OCI-LY7 (cell line): ENCODE data around the gene TFEB. TPM values are rescaled to one million over a fixed set of nuclear protein-coding genes. Genes with fewer than 3 reads are reported as not detected.

Source experiments
- Bru-seq: library from RNA; stranded (reverse); fragments of 400-500 nt; gene quantifications from one replicate; lab custom pipeline; 2021; lab: Mats Ljungman, UMichigan
- BruChase-seq, 2 experiments: library from RNA; stranded (reverse); fragments of 400-500 nt; gene quantifications; one replicate each; lab custom pipeline; 2021; lab: Mats Ljungman, UMichigan
- BruUV-seq: library from RNA; stranded (reverse); fragments of 400-500 nt; replicated peaks from 2 replicates; lab custom pipeline; 2021; lab: Mats Ljungman, UMichigan
- CTCF ChIA-PET: fragments of 300-600 bp; sonication (Branson Sonifier 250); formaldehyde crosslinking; loops from one replicate; lab custom pipeline; 2022; ENCODE audit warnings: antibody characterized with exemption; ENCODE audit not compliant: unreplicated experiment; lab: Charles Lee
- POLR2A ChIA-PET: fragments of 300-600 bp; sonication (Branson Sonifier 250); formaldehyde crosslinking; loops from one replicate; lab custom pipeline; 2022; ENCODE audit warnings: antibody characterized with exemption; lab: Charles Lee
- DNase-seq: peaks from one replicate; pipeline ENCODE4 v3.0.0-alpha.2; 2015; ENCODE audit warnings: low spot score
- H2AFZ ChIP-seq: fragments of 200-600 bp; sonication (generic), shearing (Covaris generic); 2 replicates; pipeline ENCODE4 v1.6.1; 2014; ENCODE audit warnings: mild to moderate bottlenecking, antibody characterized with exemption, low read length, moderate library complexity
- H3K27ac ChIP-seq: fragments of 200-600 bp; sonication (generic); 2 replicates; pipeline ENCODE4 v1.5.1; 2014; ENCODE audit warnings: mixed run types, low read depth, mild to moderate bottlenecking, moderate library complexity, low read length, inconsistent platforms; ENCODE audit not compliant: poor library complexity, severe bottlenecking
- H3K36me3 ChIP-seq: fragments of 200-600 bp; sonication (generic); 2 replicates; pipeline ENCODE4 v1.6.1; 2014; ENCODE audit warnings: mild to moderate bottlenecking, antibody characterized with exemption, low read length, moderate library complexity, mixed read lengths; ENCODE audit not compliant: insufficient read depth
- H3K4me1 ChIP-seq: fragments of 200-600 bp; sonication (generic); 2 replicates; pipeline ENCODE4 v1.5.1; 2014; ENCODE audit warnings: mild to moderate bottlenecking, low read length; ENCODE audit not compliant: insufficient read depth, poor library complexity, severe bottlenecking
- H3K4me2 ChIP-seq: fragments of 200-600 bp; sonication (generic); 2 replicates; pipeline ENCODE4 v1.6.1; 2014; ENCODE audit warnings: mild to moderate bottlenecking, low read length
- H3K4me3 ChIP-seq: fragments of 200-600 bp; sonication (generic); 2 replicates; pipeline ENCODE4 v1.5.1; 2014; ENCODE audit warnings: mild to moderate bottlenecking, low read depth, low read length; ENCODE audit not compliant: poor library complexity, severe bottlenecking
- H3K79me2 ChIP-seq: fragments of 200-600 bp; sonication (generic); 2 replicates; pipeline ENCODE4 v1.6.1; 2016; ENCODE audit warnings: low read depth, mild to moderate bottlenecking, low read length, moderate library complexity, mixed read lengths; ENCODE audit not compliant: insufficient read depth
- H3K9me2 ChIP-seq: fragments of 200-600 bp; sonication (generic); 2 replicates; pipeline ENCODE4 v1.6.1; 2016; ENCODE audit warnings: mild to moderate bottlenecking, low read length, mixed read lengths; ENCODE audit not compliant: insufficient read depth
- H3K9me3 ChIP-seq: fragments of 200-600 bp; sonication (generic); 2 replicates; pipeline ENCODE4 v1.6.1; 2014; ENCODE audit warnings: mild to moderate bottlenecking, mixed run types, low read length, mixed read lengths
- H4K20me1 ChIP-seq: fragments of 200-600 bp; sonication (generic); 2 replicates; pipeline ENCODE4 v1.6.1; 2014; ENCODE audit warnings: mild to moderate bottlenecking, antibody characterized with exemption, low read length, moderate library complexity, mixed read lengths; ENCODE audit not compliant: insufficient read depth
- EZH2phosphoT487 ChIP-seq: fragments of 200-600 bp; sonication (generic); IDR thresholded peaks from 2 replicates; pipeline ENCODE4 v1.6.1; 2018; ENCODE audit warnings: low read depth, borderline replicate concordance, mild to moderate bottlenecking, mixed run types, antibody characterized with exemption, low read length, moderate library complexity, mixed read lengths
- intact Hi-C: fragments of 100-400 bp; cut with micrococcal nuclease; formaldehyde crosslinking; loops from one replicate; pipeline ENCODE4 v1.10.0; 2022; ENCODE audit not compliant: unreplicated experiment
- long read RNA-seq: library from polyadenylated mRNA; stranded (forward); transcript quantifications from one replicate; pipeline ENCODE4 v2.0.0, GENCODE V29; 2022
- total RNA-seq, 2 experiments: library from RNA; depleted of rRNA in 1 of 2; stranded (reverse); fragments of >200 nt in 1 of 2; shearing (Covaris generic) in 1 of 2; gene quantifications; 2 replicates each; pipeline ENCODE4 v1.2.3, GENCODE V29; 2014 to 2022
- TF ChIP-seq, protein P1 (sequence below): fragments of 200-600 bp; sonication (generic); conservative IDR thresholded peaks from 2 replicates; pipeline ENCODE4 v1.5.1; 2014; ENCODE audit warnings: mild to moderate bottlenecking, antibody characterized with exemption, low read length, moderate library complexity, mixed read lengths

Gene TFEB
- total RNA-seq (2014; rRNA removed; shearing (Covaris generic)) = 25.3 and 36.8 TPM in 2 replicates
- total RNA-seq (2022) = 48.6 and 60.0 TPM in 2 replicates
- percentile 74 among the genes with signal in this experiment for Bru-seq, nascent RNA
- BruChase-seq, experiment 1, labeled RNA remaining after a 6-hour chase = percentile 83 among the genes with signal in this experiment
- BruChase-seq, experiment 2, labeled RNA remaining after a 2-hour chase = percentile 78 among the genes with signal in this experiment
- long read RNA-seq, transcript TFEB-202 (8 exons, 2,315 nt) = minor isoform, 5 of 72 reads
- long read RNA-seq, transcript TFEB-204 (9 exons, 2,331 nt) = major isoform, 23 of 72 reads
- long read RNA-seq, partial matches to known transcripts = 25 of 72 reads
- long read RNA-seq, other reads (novel, unspliced or antisense) = 19 of 72 reads

DNA sequence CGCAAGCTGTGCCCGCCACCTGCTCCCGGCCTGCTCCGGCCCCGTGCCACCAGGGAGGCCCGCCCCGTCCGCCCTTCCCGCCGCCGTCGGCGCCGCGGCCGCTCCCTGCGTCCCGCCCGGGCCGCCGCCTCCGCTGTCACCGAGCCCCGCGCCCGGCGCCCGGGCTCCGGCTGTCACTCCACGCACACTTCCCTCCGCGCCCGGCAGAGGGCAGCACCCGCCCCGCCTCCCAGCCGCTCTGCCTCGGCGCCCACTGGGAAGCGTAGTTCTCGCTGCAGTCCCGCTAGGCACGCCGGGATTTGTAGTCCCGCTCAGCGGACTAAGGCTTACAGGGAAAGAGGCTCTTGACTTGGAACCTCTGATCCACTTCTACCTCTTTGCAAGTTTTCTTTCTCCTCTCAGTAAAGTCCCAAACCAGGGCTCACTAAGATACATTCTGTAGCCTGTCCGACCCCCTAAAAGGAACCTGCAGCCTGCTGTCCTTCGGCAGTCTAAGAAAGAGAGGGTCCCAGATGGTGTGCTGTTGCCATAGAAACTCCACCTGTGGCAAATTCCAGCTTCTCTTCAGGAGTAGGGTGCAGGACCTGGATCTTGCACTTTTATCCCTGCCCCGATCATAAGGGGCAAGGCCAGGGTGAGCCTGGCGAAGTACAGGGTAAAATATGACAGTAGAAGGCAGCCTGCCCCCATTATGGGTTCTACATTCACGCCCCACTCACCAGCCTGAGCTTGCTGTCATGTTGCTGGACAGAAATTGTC, at the start of gene TFEB:
Gene TFEB, minus strand, starts transcription at position 182 of the 759 bp plus-strand sequence. CDS start 44,395 bp downstream, outside the sequence.
- intact Hi-C loops = loop anchor here (1.0 to 2.0 kb wide), 4 partner anchors 41 to 309 kb away; no protein-coding TSS in a partner anchor
- BruUV-seq = no TSS peak
- POLR2A ChIA-PET = interaction anchor here (0.6 to 8.3 kb wide), 3 partner anchors 13 to 82 kb away, joined by 5 to 118 read pairs (median 31); no protein-coding TSS in a partner anchor

DNA sequence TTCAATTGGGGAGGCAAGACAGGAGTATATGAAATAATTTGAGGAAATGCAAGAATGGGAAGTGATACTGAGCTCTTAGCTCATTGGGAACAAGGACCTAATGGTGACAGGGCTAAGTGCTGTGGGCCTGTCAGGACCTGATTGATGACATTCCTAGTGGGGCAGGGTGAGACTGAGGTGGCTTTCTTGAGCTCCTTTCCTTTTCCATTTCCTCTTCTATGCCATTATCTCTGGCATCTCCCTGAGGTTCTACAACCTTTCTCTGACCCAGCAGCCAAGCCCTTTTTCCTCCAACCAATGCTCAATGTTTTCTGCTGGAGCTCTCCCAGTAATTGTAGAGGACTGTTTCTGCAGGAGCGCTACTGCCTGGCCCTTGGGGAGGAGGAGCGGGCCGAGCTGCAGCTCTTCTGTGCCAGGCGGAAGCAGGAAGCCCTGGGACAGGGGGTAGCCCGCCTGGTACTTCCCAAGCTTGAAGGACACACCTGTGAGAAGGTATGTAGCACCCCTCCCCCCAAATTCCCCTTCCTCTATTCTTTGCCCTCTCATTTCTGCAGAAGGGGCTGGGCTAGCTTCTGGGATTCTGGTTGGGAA, 49.3 kb upstream of the TFEB start:
- peaks cover 9% of the 10 kb centered on the region for H3K36me3 ChIP-seq
- intact Hi-C loops = loop anchor here (5.0 to 10.0 kb wide), 2 partner anchors 433 to 670 kb away; partner anchors contain the start of genes MRPS10 and TRERF1
- no peak overlapping the region for H3K27ac ChIP-seq
- no TSS peak for BruUV-seq
- no peak overlapping the region for H3K4me3 ChIP-seq
- peak; percentile 27 for DNase-seq
- ChIA-PET POLR2A (interaction anchor here (0.8 kb wide), 1 partner anchor 231 kb away, joined by 4 read pairs; no protein-coding TSS in a partner anchor), CTCF (no interaction called here)
- no peaks in the 10 kb centered on the region for H3K9me3 ChIP-seq
- H3K9me2 ChIP-seq = no peaks in the 10 kb centered on the region
- H4K20me1 ChIP-seq = 0 out of 2 replicates have a peak, but pooled peaks cover 2% of the 10 kb centered on the region
- H3K4me1 ChIP-seq = peaks cover 48% of the 10 kb centered on the region
- H3K79me2 ChIP-seq = peaks cover 21% of the 10 kb centered on the region; the same call in 1 of the 2 replicates
- TF ChIP-seq, protein P1, sequence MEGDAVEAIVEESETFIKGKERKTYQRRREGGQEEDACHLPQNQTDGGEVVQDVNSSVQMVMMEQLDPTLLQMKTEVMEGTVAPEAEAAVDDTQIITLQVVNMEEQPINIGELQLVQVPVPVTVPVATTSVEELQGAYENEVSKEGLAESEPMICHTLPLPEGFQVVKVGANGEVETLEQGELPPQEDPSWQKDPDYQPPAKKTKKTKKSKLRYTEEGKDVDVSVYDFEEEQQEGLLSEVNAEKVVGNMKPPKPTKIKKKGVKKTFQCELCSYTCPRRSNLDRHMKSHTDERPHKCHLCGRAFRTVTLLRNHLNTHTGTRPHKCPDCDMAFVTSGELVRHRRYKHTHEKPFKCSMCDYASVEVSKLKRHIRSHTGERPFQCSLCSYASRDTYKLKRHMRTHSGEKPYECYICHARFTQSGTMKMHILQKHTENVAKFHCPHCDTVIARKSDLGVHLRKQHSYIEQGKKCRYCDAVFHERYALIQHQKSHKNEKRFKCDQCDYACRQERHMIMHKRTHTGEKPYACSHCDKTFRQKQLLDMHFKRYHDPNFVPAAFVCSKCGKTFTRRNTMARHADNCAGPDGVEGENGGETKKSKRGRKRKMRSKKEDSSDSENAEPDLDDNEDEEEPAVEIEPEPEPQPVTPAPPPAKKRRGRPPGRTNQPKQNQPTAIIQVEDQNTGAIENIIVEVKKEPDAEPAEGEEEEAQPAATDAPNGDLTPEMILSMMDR = no peak
- no peak for TF ChIP-seq EZH2phosphoT487
- no peak overlapping the region for H2AFZ ChIP-seq
- H3K4me2 ChIP-seq = peak overlapping the region; percentile 91

More for the DNA sequence above, at the start of gene TFEB:
- Histone ChIP-seq H3K4me3 (peak within 1 kb of the TSS; percentile 91), H3K9me2 (no peaks in the 10 kb centered on the region), H3K27ac (peak within 1 kb of the TSS; percentile 94), H3K4me1 (peaks cover 42% of the 10 kb centered on the region), H3K79me2 (peaks cover 32% of the 10 kb centered on the region), H2AFZ (peak within 1 kb of the TSS; percentile 60), H4K20me1 (no peaks in the 10 kb centered on the region), H3K36me3 (no peaks in the 10 kb centered on the region), H3K9me3 (no peaks in the 10 kb centered on the region), H3K4me2 (peak within 1 kb of the TSS; percentile 97)
- TF ChIP-seq EZH2phosphoT487 = no peak
- TF ChIP-seq, protein P1 = peak; percentile 76
- peak; percentile 93 for DNase-seq
- CTCF ChIA-PET = interaction anchor here (1.1 kb wide), 1 partner anchor 31 kb away, joined by 3 read pairs; no protein-coding TSS in a partner anchor
